Adrenal gland (tissue), 5 donors: ENCODE measurements around the gene GRK3.

Experiments used
- CTCF ChIP-seq, 6 experiments: fragments of 450-650 bp in 4 of 6; fragments of 200-600 bp in 2 of 6; sonication (generic) in 1 of 6; IDR thresholded peaks; 1 replicate in 5 of 6; 2 replicates in 1 of 6; pipeline versions ENCODE4 v1.5.1 to v1.8.0; 2016 to 2021; ENCODE audit warnings: antibody characterized with exemption in 6 of 6, mild to moderate bottlenecking in 2 of 6, moderate library complexity in 1 of 6
- POLR2A ChIP-seq, 2 donors: fragments of 450-650 bp; IDR thresholded peaks; one replicate each; pipeline ENCODE4 v1.6.1; 2017; ENCODE audit warnings: antibody characterized with exemption in 2 of 2, mild to moderate bottlenecking in 2 of 2, moderate library complexity in 1 of 2
- donor health status: DM: no; HTN: no; CAD: no.

- no peak for TF ChIP-seq POLR2A (IDR thresholded peaks at IDR 0.05)
- no peak for TF ChIP-seq CTCF (IDR thresholded peaks at IDR 0.05)
Measured at GRCh38 chr22:25692397-25693267, 128.2 kb downstream of the GRK3 start.
